Posterior cingulate gyrus (tissue), 11 donors: ENCODE measurements around the gene CEP78.
A peak's percentile ranks its signal among the peaks of the same experiment; 100 is the strongest.

Experiments used
- DNase-seq, 10 donors: peaks; one replicate each; pipeline versions ENCODE4 v3.0.0 to v3.0.0-alpha.2; 2020 to 2021; ENCODE audit warnings: mixed read lengths in 3 of 10
- intact Hi-C: fragments of 100-400 bp; cut with DNase I; formaldehyde crosslinking; loops from one replicate; pipeline ENCODE4 v1.15.1; 2023

CEP78 gene

GRCh38 chr9:78304357-78304756, 68.5 kb downstream of the CEP78 start:
- no peak for DNase-seq

DNA sequence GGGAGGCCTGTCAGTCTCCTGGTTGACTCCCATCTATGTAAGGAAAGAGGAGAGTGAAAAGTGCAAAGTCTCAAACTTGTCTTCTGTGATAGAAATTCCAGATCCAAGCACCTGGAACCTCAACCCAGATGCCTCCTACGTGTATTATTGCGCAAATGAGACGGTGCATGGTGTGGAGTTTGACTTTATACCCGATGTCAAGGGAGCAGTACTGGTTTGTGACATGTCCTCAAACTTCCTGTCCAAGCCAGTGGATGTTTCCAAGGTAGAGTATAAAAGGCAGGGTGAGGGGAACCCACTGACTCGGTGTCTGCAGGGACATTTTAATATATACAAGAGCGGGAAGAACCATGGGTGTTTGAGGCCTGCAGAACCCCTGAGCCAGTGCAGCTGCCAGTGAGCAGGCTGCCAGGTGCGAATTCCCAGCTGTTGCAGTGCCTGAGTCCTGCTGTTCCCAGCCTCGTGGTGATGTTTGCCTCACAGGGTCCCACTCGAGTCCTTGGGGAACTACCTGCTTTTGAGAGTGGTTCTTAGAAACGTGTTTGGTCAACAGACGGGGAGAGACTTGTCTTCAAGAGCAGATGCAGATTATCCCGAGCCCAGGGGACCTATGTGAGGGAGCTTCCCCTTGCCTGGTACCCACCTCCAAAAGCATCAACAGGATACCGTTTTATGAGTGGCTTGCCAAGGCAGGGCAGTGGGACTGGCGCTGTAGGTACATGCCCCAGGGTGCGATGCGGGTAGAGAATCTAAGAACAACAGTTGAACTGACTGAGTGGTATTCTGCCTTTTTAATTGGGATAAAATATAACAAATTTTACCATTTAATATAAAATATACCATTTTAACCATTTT, 70.6 kb downstream of the CEP78 start:
- intact Hi-C loops: loop anchor here (10.0 kb wide), 1 partner anchor 58 kb away; no protein-coding TSS in a partner anchor
- DNase-seq: no peak

More at GRCh38 chr9:78304357-78304756, 68.5 kb downstream of the CEP78 start:
- intact Hi-C loops: loop anchor here (10.0 kb wide), 1 partner anchor 60 kb away; no protein-coding TSS in a partner anchor

GRCh38 chr9:78307360-78307759, 71.5 kb downstream of the CEP78 start:
- DNase-seq: no peak
- intact Hi-C loops: loop anchor here (10.0 kb wide), 1 partner anchor 57 kb away; no protein-coding TSS in a partner anchor

- no peak for DNase-seq
- intact Hi-C loops: loop anchor here (10.0 kb wide), 1 partner anchor 56 kb away; no protein-coding TSS in a partner anchor
These were observed 73.2 kb downstream of the CEP78 start for GRCh38 chr9:78309066-78309465.

- intact Hi-C loops: no loop called here
These were observed 75.2 kb downstream of the CEP78 start for GRCh38 chr9:78311075-78311474.

DNA sequence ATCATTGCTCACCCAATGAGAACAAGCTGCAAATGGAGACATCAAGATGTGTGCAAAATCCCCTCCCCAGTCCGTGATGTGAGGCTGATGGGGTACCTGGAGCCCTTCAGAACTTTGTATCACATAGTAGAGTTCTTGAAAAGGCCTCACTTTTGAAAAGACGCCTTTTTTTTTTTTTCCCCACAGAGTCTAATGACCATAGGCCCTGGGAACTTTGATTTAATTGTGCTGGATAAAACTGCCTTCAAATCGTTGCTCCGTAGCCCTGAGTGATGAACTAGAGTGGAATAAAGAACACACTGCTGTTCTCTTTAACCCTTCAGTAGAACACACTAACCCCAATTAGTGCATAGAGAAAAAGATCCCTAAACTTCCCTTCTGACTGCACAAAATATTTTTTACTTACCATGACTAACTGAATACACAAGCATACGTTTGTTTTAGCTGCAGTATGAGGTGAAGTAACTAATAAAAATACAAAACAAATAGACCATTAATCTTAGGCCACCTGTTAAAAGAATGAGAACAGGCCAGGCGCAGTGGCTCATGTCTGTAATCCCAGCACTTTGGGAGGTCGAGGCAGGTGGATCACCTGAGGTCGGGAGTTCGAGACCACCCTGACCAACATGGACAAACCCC, 76.1 kb downstream of the CEP78 start:
- DNase-seq: no peak
- intact Hi-C loops: no loop called here

More at GRCh38 chr9:78311075-78311474, 75.2 kb downstream of the CEP78 start:
- no peak for DNase-seq

GRCh38 chr9:78314550-78314949, 78.7 kb downstream of the CEP78 start:
- DNase-seq: no peak
- intact Hi-C loops: no loop called here

GRCh38 chr9:78314953-78315870, 79.3 kb downstream of the CEP78 start:
- intact Hi-C loops: no loop called here

DNA sequence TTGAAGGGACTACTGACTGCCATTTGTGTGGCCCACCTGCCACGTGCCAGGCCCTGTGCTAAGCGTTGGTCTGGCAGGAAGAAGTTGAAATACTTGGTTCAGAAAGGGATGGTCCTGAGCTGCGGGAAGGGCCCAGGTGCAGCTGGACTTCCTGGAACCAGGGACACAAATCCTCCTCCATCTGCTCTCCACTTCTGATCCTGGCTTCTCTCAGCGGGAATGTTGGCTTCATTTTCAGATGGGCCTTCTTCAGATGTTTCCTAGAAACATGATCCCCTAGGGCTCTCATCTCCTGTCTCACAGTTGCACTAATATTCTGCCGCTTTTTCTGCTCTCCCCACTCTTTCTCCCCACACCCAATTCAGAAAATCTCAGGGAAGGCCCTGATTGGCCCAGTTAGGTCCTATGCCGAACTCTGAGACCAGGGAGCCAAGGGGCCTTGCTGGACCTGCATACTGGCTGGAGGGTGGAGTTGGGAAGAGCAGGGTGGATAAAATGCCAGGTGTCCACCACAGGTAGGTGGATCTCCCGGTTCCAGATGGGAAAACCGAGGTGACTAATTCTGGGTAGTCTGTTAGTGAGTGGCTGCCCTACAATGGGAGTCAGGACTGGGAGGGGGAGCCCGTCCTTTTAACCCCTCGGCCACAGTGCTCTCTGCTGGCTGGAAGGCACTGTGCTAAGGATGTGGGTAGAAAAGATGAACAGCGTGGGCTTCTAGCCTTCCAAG, 80.5 kb downstream of the CEP78 start:
- no peak for DNase-seq
- intact Hi-C loops: no loop called here

More at GRCh38 chr9:78314953-78315870, 79.3 kb downstream of the CEP78 start:
- peak in 3 of 10 donors; percentile 24 to 83 (median 25) for DNase-seq

DNA sequence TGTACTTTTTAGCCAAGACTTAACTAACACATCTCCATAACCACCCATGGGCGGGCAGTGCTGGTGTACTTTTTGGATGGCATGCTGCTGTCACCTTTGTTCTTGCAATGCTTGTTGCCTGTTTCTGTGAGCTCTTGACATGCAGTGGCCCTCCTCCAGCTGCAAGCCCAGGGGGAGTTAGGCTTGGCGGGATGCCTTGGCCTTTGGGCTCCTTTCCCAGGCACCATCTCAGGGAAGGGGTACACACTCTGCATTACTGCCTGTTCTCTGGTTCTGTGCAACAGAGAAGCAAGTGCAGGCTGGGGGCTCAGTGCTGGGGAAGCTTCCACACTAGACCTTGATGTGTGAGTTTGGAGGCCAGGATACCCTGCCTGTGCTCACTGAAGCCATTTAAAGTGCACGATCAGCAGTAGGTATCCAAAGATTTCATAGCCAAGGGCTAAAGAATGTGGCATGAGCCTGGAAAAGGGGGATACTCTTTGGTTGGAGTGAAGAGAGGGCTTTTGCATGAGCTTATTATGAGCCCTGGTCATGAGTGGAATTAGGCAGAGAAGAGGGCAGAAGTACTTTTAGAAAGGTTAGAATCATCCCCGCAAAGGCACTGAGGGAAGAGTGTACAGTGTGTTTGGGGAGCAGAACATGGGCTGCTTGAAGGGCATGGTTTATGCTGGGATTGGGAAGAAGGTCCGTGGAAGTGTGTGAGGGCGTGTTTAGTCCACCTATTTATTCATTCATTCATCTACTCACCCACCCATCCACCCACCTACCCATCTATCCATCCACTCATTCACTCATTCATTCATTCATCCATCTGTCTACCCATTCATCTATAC, 83.5 kb downstream of the CEP78 start:
- intact Hi-C loops: no loop called here
- peak in 5 of 10 donors; percentile 31 to 49 (median 40) for DNase-seq

DNA sequence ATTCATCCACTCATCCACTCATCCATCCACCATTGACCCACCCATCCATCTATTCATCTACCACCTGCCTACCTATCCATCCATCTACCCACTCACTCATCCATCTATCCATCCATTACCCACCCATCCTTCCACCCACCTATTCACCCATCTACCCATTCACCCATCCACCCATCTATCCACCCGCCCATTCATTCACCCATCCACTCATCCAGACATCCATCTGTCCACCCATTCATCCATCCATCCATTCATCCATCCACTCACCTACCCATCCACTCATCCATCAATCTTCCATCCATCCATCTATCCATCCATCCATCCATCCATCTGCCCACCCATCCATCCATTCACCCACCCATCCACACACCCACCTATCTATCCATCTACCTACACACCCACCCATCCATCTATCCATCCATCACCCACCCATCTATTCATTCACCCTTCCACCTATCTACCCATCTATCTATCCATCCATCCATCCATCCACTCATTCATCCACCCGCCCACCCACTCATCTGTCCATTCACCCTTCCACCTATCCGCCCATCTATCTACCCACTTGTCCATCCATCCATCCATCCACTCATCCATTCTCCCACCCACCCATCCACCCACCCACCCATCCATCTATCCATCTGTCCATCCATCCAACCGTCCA, 84.3 kb downstream of the CEP78 start:
- no peak for DNase-seq
- intact Hi-C loops: no loop called here

DNA sequence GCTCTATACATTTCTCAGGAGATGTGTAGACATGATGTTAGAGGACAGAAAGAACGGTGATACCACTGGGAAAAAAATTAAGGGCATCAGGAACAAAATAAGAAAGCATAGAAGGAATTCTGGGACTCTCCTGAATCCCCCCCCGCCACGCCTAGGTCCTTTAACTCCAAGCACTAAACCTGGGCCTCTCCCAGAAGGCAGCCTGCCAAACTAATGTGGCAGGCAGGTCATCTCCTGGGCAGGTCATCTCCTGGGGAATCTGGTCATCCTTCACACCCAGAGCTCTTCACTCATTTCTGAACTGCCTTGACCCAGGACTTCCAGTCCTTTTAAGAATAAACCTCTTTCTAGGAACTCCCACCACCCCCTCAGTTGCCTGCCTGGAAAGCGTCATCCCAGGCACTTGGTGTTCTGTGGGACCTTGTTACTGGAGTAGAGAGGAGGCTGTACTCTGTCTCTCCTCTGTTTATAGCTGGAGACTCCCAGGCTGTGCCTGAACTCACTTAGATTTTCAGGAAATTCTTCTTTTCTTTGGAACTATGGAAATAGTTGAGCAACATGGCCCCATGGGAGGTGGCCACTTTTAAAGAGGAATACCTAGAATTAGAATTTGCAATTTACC, 85.1 kb downstream of the CEP78 start:
- intact Hi-C loops: no loop called here
- DNase-seq: no peak

- intact Hi-C loops: no loop called here
These were observed 85.6 kb downstream of the CEP78 start for GRCh38 chr9:78321505-78321904.

GRCh38 chr9:78324068-78324650, 88.3 kb downstream of the CEP78 start:
- intact Hi-C loops: no loop called here
- DNase-seq: no peak

More at GRCh38 chr9:78321505-78321904, 85.6 kb downstream of the CEP78 start:
- DNase-seq: no peak

- peak in 1 of 10 donors; percentile 27 for DNase-seq
- intact Hi-C loops: no loop called here
These were observed 88.8 kb downstream of the CEP78 start for GRCh38 chr9:78324682-78325081.

- peak in 9 of 10 donors; percentile 20 to 88 (median 48) for DNase-seq
- intact Hi-C loops: no loop called here
These were observed 89.5 kb downstream of the CEP78 start for GRCh38 chr9:78325343-78325742.

DNA sequence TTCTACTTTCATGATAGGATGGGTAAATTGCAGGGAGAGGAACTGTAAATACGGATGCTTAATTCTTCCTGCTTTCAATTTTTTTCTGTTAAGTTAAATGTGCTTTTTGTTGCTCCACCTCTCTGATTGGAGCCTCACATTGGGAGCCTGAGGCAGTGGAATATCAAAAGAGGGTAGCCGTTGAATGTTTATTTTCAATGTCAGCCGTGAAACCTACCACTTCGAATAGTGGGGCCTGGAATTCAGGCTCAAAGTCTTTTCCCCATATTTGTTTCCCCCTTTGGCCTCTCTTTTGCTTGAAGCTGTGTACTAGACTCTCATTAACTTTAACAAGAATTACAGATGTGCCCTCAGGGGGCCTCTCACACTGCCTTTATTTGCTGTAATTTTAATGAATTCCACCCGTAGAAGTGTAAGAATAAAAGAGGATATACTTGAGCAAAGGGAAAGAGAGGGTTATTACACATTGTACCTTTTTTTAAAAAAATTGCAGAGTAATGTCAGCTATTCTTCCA, 90.0 kb downstream of the CEP78 start:
- intact Hi-C loops: no loop called here
- DNase-seq: no peak
